GM19043 (cell line): ENCODE results near the gene MINAR1.

Experiments
- ATAC-seq: cut with Tn5 transposase; IDR thresholded peaks from one replicate; pipeline ENCODE4 v1.9.1; 2021; ENCODE audit warnings: low read depth; ENCODE audit not compliant: unreplicated experiment

The MINAR1 gene

GRCh38 chr15:79432345-79433275, 474 bp downstream of the MINAR1 start:
- ATAC-seq, result no peak

DNA sequence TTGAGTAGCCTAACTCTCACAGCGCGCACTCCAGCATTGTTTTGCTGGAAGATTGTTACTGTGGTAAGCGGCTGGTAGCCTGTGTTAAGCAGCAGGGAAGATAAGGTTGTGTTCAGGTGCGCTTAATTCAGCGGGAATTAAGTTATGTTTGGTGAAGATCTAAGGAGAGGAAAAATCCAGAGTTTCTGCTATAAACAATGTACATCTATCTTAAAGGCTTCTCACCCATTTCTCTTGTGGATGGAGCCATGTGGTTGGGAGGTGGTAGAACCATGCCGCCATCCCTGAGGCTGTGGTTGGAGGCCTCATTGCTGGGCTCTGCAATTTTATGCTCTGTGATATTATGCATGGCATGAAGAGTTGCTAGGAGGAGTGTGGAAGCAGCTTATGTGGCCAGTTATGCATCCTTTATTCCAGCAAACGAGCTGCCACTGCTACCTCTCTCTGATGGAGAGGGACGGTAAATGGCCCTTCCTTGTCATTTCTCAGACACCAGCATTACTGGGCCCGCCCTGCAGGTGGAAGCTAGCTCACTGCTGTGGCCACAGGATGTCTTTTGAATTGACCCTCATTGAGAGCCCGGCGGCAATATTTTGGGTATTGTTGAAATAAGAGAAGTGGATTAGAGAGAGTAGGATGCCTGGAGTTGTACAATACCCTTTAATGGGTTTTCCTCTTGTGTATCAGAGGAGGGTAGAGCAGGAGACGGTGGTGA, 1.3 kb downstream of the MINAR1 start:
- ATAC-seq, result no peak

DNA sequence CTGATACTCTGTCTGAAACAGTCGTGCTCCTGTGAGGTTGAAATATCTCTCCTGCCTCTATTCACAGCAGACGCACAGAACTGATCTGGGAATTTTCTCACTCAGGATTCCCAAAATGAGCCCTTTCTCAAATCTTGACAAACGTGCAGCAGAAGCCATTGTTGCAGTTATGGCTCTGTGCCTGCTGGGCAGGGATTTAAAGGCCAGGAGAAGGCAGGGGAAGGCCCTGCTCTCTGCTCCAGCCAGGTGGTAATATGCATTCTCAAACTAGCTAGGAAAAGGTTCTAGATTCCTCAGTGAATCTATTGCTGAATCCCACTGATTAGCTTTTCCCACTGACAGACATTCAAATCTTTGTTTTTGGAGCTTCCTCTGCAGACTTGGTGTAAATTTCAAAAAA, 2.2 kb downstream of the MINAR1 start:
- no peak for ATAC-seq

GRCh38 chr15:79436037-79436780, 4.1 kb downstream of the MINAR1 start:
- no peak for ATAC-seq

DNA sequence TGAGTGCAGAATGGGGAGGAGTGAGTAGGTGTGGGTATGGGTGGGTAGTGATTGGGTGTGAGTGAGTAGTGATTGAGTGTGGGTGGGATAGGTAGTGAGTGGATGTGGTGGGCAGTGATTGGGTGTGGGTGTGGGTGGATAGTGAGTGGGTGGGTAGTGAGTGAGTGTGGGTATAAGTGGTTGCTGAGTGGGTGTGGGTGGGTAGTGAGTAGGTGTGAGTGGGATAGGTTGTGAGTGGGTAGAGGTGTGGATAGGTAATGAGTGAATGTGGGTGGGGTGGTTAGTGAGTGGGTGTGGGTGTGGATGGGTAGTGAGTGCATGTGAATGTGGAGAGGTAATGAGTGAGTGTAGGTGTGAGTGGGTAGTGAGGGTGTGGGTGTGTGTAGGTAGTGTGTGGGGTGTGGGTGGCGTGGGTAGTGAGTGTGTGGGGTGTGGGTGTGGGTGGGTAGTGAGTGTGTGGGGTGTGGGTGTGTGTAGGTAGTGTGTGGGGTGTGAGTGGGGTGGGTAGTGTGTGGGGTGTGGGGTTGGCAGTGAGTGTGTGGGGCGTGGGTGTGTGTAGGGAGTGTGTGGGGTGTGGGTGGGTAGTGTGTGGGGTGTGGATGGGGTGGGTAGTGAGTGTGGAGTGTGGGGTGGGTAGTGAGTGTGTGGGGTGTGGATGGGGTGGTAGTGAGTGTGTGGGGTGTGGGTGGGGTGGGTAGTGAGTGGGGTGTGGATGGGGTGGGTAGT, 5.3 kb downstream of the MINAR1 start:
- ATAC-seq, result no peak

DNA sequence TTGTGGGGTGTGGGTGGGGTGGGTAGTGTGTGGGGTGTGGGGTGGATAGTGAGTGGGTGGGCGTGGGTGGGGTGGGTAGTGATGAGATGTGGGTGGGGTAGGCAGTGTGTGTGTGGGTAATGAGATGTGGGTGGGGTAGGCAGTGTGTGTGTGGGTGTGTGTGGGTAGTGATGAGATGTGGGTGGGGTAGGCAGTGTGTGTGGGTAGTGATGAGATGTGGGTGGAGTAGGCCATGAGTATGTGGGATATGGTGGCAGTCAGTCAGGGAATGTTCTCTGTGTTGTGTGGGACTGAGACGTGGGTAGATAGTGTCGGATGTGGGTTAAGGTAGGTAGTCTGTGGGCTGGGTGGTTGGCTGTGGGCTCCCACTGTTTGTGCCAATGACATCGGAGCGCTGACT, 7.1 kb downstream of the MINAR1 start:
- no peak for ATAC-seq

DNA sequence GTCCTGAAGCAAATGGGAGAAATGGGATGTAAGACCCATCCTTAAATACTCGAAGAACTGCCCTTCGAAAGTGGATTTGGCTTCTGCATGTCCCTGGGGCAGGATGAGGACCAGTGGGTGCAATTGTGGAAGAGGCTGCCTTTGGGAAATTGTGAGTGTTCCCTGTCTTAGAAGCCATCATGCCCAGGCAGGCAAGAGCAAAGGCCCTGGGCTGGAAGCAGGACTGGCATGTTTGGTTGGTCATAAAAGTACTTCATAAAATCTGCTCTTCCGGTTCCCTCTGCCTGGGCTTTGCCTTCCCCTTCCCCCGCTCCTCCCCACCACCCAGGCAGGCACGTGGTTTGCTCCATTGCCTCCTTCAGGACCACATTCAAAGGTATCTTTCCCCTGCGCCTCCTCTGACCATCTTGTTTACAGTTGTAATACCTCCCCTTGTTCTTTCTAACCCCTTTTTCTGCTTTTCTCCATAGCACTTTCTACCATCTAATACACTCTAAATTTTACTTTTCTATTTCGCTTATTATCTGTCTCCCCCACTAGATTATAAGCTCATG, 8.3 kb downstream of the MINAR1 start:
- no peak for ATAC-seq

DNA sequence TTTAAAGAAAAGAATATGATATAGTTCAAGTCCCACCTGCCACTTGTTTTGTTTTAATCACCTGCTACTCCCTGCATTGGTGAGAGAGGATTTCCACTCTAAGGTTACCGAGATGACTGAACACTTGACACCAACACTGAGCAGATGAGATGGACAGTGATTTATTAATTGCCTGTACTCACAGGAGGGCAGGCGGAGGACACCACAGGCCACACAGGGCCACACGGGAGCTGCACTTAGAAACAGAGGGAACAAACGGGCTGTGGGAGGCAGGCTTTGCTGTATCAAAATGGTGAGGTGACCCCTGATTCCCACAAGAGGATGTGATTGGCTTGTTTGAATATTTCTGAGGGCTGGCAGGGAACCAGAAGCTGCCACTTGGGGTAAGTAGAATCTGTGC, 10.8 kb downstream of the MINAR1 start:
- no peak for ATAC-seq

GRCh38 chr15:79447060-79447459, 14.9 kb downstream of the MINAR1 start:
- ATAC-seq, result no peak

- no peak for ATAC-seq
Observed at GRCh38 chr15:79450648-79451047, 18.5 kb downstream of the MINAR1 start.

DNA sequence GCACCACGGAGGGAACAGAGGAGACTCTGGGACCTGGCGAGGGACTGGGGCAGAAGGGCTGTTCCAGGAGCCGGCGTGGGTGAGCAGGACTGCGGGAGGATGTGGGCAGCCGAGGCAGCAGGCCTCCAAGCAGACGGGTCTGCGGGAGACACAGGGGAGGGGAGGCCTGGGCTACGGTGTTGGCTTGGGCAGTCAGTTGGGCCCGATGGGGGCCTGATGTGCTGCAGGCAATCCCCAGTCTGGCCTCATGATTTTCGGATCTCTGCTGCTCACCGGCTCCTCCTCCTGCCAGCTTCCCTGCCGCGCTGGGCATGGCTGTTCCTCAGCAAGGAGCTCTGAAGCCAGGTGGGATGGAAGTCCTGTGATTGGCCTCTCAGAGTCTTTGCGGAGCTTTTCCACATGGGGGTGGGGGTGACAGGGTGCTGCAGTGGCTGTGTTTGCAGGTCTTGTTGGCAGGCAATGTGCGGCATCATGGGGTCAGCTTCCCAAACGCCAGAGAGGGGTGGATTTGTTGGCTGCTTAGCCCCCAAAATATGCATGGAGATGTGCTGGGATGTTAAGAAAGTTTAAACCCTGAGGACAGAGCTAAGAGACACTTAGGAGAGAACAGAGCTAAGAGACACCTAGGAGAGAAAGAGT, 19.3 kb downstream of the MINAR1 start:
- ATAC-seq, result no peak

DNA sequence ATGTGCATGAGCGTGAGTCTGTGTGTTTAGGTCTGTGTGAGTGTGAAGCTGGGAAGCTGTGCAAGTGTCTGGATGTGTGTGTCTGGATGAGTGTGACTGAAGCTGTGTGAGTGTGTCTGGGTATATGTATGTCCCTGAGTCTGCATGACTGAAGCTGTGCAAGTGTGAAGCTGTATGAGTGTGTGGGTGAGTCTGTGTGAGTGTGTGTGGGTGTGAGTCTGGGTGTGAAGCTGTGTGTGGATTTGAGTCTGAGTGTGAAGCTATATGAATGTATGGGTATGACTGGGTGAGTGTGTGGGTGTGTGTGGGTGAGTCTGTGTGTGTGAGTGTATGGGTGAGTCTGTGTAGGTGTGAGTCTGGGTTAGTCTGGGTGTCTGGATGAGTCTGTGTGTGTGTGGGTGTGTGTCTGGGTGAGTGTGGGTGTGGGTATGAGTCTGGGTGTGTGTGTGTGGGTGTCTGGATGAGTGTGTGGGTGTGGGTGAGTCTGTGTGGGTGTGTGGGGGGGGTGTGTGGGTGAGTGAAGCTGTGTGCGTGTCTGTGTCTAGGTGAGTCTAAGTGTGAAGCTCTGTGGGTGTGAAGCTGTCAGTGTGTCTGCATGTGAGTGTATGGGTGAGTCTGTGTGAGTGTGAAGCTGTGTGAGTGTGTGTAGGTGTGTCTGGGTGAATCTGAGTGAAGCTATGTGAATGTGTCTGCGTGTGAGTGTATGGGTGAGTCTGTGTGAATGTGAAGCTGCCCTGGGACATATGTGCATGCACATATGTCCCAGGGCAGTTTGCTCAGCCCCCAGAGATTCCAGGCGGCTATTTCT, 20.3 kb downstream of the MINAR1 start:
- no peak for ATAC-seq

DNA sequence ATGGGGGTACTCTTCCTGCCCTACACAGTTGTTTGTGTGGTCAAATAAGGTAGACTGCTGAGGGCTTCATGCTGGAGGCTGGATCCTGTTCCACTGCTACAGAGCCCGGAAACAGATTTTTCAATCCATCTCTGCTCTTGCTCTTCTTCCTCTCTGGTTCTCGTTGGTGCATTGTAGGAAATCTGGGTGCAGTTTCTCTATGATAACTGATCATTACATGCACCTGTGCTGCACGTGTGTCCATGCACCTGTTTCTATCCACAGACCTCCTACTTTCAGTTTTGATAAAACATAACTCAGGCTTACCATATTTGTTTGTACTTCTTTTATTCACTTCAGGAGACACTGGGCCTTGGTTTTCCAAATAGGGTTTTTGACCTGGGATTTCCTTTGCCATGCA, 21.3 kb downstream of the MINAR1 start:
- ATAC-seq, result no peak

- no peak for ATAC-seq
Observed at GRCh38 chr15:79454063-79454462, 21.9 kb downstream of the MINAR1 start.

DNA sequence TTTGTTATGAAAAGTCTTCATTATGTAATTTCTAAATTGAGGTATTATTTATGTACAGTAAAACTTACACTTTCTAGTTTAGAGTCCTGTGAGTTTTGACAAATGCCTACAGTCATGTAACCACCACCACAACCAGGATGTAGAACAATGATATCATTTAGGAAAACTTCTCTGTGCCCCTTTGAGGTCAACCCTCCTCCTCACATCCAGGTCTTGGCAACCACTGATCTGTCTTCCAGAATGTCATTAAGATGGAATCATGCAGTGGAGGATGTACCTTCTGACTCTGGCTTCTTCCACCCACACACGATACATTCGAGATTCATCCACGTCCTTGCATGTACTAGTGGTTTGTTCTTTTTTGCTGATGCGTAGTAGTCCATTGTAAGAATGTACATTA, 23.2 kb downstream of the MINAR1 start:
- no peak for ATAC-seq

DNA sequence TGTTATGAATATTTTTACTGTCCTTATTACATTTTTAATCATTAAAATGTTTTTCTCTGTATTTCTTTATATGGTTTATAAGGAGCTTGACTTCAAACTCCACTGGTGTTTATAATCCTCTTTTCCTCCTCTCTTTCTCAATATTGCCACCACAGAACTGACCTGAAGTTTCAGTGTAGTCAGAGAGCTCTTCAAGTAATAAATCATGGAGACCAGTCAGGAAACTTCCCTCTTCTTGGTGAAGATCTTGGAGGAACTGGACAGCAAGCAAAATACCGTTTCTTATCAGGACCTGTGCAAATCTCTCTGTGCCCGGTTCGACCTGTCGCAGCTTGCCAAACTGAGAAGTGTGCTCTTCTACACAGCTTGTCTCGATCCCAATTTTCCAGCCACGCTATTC, 23.8 kb downstream of the MINAR1 start:
- ATAC-seq, result no peak

DNA sequence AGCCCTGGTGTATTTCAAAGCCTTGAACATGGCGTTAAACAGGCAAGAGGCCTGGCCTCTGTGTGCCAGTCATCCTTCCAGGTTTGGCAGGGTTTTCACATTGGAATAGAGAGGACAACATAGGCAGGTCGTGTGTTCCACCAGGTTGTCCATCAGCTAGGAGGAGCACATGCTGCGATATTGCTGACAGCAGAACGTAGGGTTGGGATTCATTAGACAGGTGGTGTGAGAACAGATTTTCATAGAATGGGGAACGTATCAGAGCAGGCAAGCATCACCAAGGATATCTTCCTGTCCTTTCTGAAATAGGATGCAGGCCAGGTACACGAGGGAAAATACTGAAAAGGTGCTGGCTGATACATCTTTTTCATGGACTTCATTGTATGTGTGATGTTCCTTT, 26.4 kb downstream of the MINAR1 start:
- no peak for ATAC-seq

GRCh38 chr15:79459666-79460065, 27.5 kb downstream of the MINAR1 start:
- ATAC-seq, result no peak
